Peyer's patch (tissue), 4 donors: ENCODE results near the gene ZNF483. TPM values are rescaled to one million over a fixed set of nuclear protein-coding genes. Genes with fewer than 3 reads are reported as not detected.

Source experiments
- DNase-seq, 3 donors: peaks; one replicate each; pipeline ENCODE4 v3.0.0-alpha.2; 2017 to 2019
- H3K27ac ChIP-seq, 4 donors: fragments of 200-600 bp; sonication (generic); one replicate each; pipeline ENCODE4 v1.5.1; 2016 to 2019
- H3K27me3 ChIP-seq, 2 donors: fragments of 200-600 bp; sonication (generic); one replicate each; pipeline ENCODE4 v1.5.1; 2019
- H3K36me3 ChIP-seq, 3 donors: fragments of 200-600 bp; sonication (generic); one replicate each; pipeline ENCODE4 v1.5.1; 2016 to 2019
- H3K4me1 ChIP-seq, 4 donors: fragments of 200-600 bp; sonication (generic); one replicate each; pipeline ENCODE4 v1.5.1; 2016 to 2019
- H3K4me3 ChIP-seq, 4 donors: fragments of 200-600 bp; sonication (generic); 1 replicate in 3 of 4; 2 replicates in 1 of 4; pipeline ENCODE4 v1.5.1; 2016 to 2019; ENCODE audit warnings: mild to moderate bottlenecking in 1 of 4
- H3K9me3 ChIP-seq, 4 donors: fragments of 200-600 bp; sonication (generic); one replicate each; pipeline ENCODE4 v1.5.1; 2016 to 2019; ENCODE audit warnings: mild to moderate bottlenecking in 1 of 4
- CTCF ChIP-seq, 6 experiments: fragments of 450-650 bp in 4 of 6; fragments of 200-600 bp in 2 of 6; sonication (generic) in 1 of 6; IDR thresholded peaks; one replicate each; pipeline ENCODE4 v1.5.1; 2017 to 2019; ENCODE audit warnings: antibody characterized with exemption in 6 of 6, mild to moderate bottlenecking in 3 of 6, moderate library complexity in 1 of 6
- POLR2A ChIP-seq, 2 donors: fragments of 450-650 bp; IDR thresholded peaks; one replicate each; pipeline ENCODE4 v1.5.1; 2017; ENCODE audit warnings: antibody characterized with exemption in 2 of 2, mild to moderate bottlenecking in 2 of 2, moderate library complexity in 2 of 2
- total RNA-seq, 4 donors: library from RNA; depleted of rRNA; stranded (reverse); fragments of >200 nt; gene quantifications; one replicate each; pipeline ENCODE4 v1.1.0, GENCODE V29; 2016

The ZNF483 gene
- total RNA-seq, 4 donors from 2014 or later: 1.6 to 5.8 (median 2.7) TPM

GRCh38 chr9:111586378-111586777 is 61.4 kb downstream of the ZNF483 start:
- H3K27ac ChIP-seq: no peak overlapping the region
- H3K4me1 ChIP-seq: no peaks in the 10 kb centered on the region
- H3K27me3 ChIP-seq: no peaks in the 10 kb centered on the region
- no peak for DNase-seq
- TF ChIP-seq CTCF (IDR thresholded peaks at IDR 0.05) (no peak), POLR2A (IDR thresholded peaks at IDR 0.05) (no peak)
- no peak overlapping the region for H3K4me3 ChIP-seq
- H3K36me3 ChIP-seq: peaks cover 0 to 91% (median 0%) of the 10 kb centered on the region in 3 donors
- no peaks in the 10 kb centered on the region for H3K9me3 ChIP-seq

GRCh38 chr9:111588846-111589245 is 63.9 kb downstream of the ZNF483 start:
- no peak overlapping the region for H3K4me3 ChIP-seq
- peaks cover 0 to 88% (median 0%) of the 10 kb centered on the region in 3 donors for H3K36me3 ChIP-seq
- H3K4me1 ChIP-seq: no peaks in the 10 kb centered on the region
- no peaks in the 10 kb centered on the region for H3K9me3 ChIP-seq
- H3K27me3 ChIP-seq: no peaks in the 10 kb centered on the region
- TF ChIP-seq POLR2A (IDR thresholded peaks at IDR 0.05) (no peak), CTCF (IDR thresholded peaks at IDR 0.05) (no peak)
- H3K27ac ChIP-seq: no peak overlapping the region
- DNase-seq: no peak

DNA sequence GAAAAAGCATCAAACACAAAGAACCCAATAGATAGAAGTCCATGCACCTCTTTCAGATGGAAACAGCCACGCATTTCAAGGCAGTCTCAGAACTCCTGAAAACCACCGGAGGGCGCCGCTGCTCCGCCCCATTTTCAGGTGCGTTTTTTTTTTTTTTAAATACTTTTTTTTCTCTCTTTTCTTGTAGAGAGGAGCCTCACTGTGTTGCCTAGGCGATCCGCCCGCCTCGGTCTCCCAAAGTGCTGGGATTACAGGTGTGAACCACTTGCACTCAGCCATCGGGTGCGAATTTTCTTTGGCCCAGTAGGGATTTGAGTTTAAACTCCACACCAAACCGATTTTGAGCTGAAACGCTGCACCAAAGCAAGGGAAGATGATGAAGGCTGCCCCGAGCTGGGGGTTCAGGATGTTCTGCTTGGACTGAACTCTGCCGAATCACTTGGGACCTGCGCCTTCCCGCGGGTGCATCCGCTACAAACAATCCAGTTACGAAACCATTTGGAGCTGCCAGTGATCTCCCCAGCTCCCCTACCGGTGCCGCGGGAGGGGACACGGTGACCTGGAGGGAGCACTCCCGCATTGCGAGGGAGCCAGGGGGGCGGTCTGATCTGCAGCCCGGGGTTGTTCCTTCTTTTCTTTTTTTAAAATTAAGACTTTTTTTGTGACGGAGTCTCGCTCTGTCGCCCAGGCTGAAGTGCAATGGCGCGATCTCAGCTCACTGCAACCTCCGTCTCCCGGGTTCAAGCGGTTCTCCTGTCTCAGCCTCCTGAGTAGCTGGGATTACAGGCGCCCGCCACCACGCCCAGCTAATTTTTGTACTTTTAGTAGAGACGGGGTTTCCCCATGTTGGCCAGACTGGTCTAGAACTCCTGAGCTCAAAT is 73.1 kb downstream of the ZNF483 start:
- Histone ChIP-seq H3K9me3 (no peaks in the 10 kb centered on the region), H3K4me1 (peaks cover 0 to 9% (median 3%) of the 10 kb centered on the region in 4 donors), H3K4me3 (peak overlapping the region; percentile 41 to 74 (median 64)), H3K36me3 (peaks cover 0 to 38% (median 0%) of the 10 kb centered on the region in 3 donors), H3K27ac (peak overlapping the region; percentile 66 to 87 (median 81)), H3K27me3 (no peaks in the 10 kb centered on the region)
- TF ChIP-seq CTCF (IDR thresholded peaks at IDR 0.05) (peak in 5 of 6 experiments; percentile 9 to 61 (median 51)), POLR2A (IDR thresholded peaks at IDR 0.05) (no peak)
- DNase-seq: peak; percentile 21 to 77 (median 73)

- H3K4me3 ChIP-seq: peak overlapping the region; percentile 41 to 74 (median 64)
- H3K9me3 ChIP-seq: no peaks in the 10 kb centered on the region
- H3K4me1 ChIP-seq: peaks cover 0 to 9% (median 4%) of the 10 kb centered on the region in 4 donors
- peaks cover 0 to 32% (median 0%) of the 10 kb centered on the region in 3 donors for H3K36me3 ChIP-seq
- peak overlapping the region; percentile 66 to 87 (median 81) for H3K27ac ChIP-seq
- peak in 1 of 3 donors; percentile 54 for DNase-seq
- TF ChIP-seq CTCF (IDR thresholded peaks at IDR 0.05): no peak
- peak in 1 of 2 donors; percentile 19 for TF ChIP-seq POLR2A (IDR thresholded peaks at IDR 0.05)
- H3K27me3 ChIP-seq: no peaks in the 10 kb centered on the region
Observed at GRCh38 chr9:111598733-111599091, 73.7 kb downstream of the ZNF483 start.

DNA sequence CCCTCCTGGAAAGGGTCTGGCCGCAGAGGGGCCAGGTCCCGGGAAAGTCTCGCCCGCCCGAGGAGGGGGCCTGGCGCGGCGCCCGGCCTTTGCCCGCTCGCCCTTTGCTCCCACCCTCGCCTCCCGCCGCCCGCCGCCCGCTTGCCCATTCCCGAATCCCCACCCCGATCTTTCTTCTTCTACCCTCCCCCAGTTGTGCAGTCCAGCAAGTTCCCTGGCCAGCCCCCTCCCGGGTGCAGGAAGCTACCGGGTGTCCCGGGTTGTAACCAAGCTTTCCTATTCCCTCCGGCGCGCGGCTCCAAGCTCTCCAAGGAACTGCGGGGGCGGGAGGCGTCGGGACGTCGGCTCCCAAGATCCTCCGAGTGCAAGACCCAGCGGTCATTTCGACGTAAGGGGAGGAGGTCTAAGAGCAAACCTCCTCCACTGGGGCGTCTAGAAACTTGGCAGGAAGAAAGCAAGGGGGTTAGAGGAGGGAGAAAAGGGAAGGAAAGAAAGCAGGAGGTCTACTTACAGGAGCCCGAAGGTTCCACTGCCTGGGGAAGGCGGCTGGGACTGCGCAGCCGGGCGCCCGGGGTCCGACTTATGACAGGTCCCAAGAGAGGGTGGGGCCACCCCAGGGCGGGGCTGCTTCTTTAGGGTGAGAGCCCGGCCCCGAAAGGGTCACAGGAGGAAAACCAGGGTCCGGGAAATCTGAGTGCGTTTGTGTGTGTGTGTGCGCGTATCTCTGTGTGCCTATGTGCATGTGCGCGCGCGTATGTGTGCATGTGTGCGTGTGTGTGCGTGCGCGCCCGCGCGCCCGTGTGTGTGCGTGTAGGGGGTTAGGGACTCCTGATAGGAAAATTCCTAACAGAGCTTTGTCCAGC is 74.3 kb downstream of the ZNF483 start, which contains the start of gene PTGR1:
TSS of gene PTGR1 (minus strand) at position 556 of the 863 bp plus-strand sequence. CDS start 2,225 bp downstream, outside the sequence.
- peak within 1 kb of the TSS; percentile 41 to 74 (median 64) for H3K4me3 ChIP-seq
- peaks cover 0 to 9% (median 7%) of the 10 kb centered on the region in 4 donors for H3K4me1 ChIP-seq
- DNase-seq: peak in 2 of 3 donors; percentile 83 to 87
- H3K36me3 ChIP-seq: peaks cover 0 to 26% (median 0%) of the 10 kb centered on the region in 3 donors
- TF ChIP-seq CTCF (IDR thresholded peaks at IDR 0.05): no peak
- TF ChIP-seq POLR2A (IDR thresholded peaks at IDR 0.05): peak; percentile 73 to 85
- no peaks in the 10 kb centered on the region for H3K9me3 ChIP-seq
- peak within 1 kb of the TSS; percentile 66 to 87 (median 81) for H3K27ac ChIP-seq
- no peaks in the 10 kb centered on the region for H3K27me3 ChIP-seq
